GM21381 (cell line): ENCODE results near the gene NEGR1.

Source experiments
- ATAC-seq: cut with Tn5 transposase; IDR thresholded peaks from one replicate; pipeline ENCODE4 v1.9.1; 2021; ENCODE audit warnings: mild to moderate bottlenecking, moderate library complexity; ENCODE audit not compliant: unreplicated experiment

Gene NEGR1

GRCh38 chr1:71424536-71424935, 857.8 kb downstream of the NEGR1 start:
- ATAC-seq: no peak

GRCh38 chr1:71422221-71422620, 860.1 kb downstream of the NEGR1 start:
- ATAC-seq: no peak

- ATAC-seq: no peak
Measured at GRCh38 chr1:71417421-71417820, 864.9 kb downstream of the NEGR1 start.

GRCh38 chr1:71414179-71414578, 868.2 kb downstream of the NEGR1 start:
- no peak for ATAC-seq

GRCh38 chr1:71413441-71414175, 868.7 kb downstream of the NEGR1 start:
- ATAC-seq: no peak

GRCh38 chr1:71400050-71400449, 882.3 kb downstream of the NEGR1 start:
- ATAC-seq: no peak

GRCh38 chr1:71399594-71399993, 882.7 kb downstream of the NEGR1 start:
- ATAC-seq: no peak

GRCh38 chr1:71393301-71393700, 889.0 kb downstream of the NEGR1 start:
- ATAC-seq: no peak

- ATAC-seq: no peak
Measured at GRCh38 chr1:71390518-71390917, 891.8 kb downstream of the NEGR1 start.

- ATAC-seq: no peak
Measured at GRCh38 chr1:71377886-71378285, 904.5 kb downstream of the NEGR1 start.

GRCh38 chr1:71372496-71372895, 909.8 kb downstream of the NEGR1 start:
- no peak for ATAC-seq

- ATAC-seq: no peak
Measured at GRCh38 chr1:71371581-71371980, 910.8 kb downstream of the NEGR1 start.

GRCh38 chr1:71364236-71364635, 918.1 kb downstream of the NEGR1 start:
- no peak for ATAC-seq

GRCh38 chr1:71362691-71363090, 919.6 kb downstream of the NEGR1 start:
- no peak for ATAC-seq

GRCh38 chr1:71362076-71362475, 920.3 kb downstream of the NEGR1 start:
- ATAC-seq: no peak

- no peak for ATAC-seq
Measured at GRCh38 chr1:71357708-71358107, 924.6 kb downstream of the NEGR1 start.

GRCh38 chr1:71351438-71351837, 930.9 kb downstream of the NEGR1 start:
- no peak for ATAC-seq

GRCh38 chr1:71350805-71351204, 931.5 kb downstream of the NEGR1 start:
- ATAC-seq: no peak

- no peak for ATAC-seq
Measured at GRCh38 chr1:71350330-71350729, 932.0 kb downstream of the NEGR1 start.
